Urinary bladder (tissue), 4 donors: Measurements from ENCODE around the gene ATP4A. TPM values are rescaled to one million over a fixed set of nuclear protein-coding genes. Genes with fewer than 3 reads are reported as not detected.

Experiments
- DNase-seq: peaks from one replicate; pipeline ENCODE4 v3.0.0-alpha.2; 2015; ENCODE audit errors: extremely low spot score
- H3K27ac ChIP-seq: one replicate; pipeline ENCODE4 v1.5.1; 2013; ENCODE audit warnings: low read depth, mild to moderate bottlenecking, moderate library complexity
- H3K36me3 ChIP-seq: one replicate; pipeline ENCODE4 v1.6.1; 2013; ENCODE audit warnings: mild to moderate bottlenecking, moderate library complexity; ENCODE audit not compliant: insufficient read depth
- H3K4me1 ChIP-seq: one replicate; pipeline ENCODE4 v1.6.1; 2013; ENCODE audit warnings: mild to moderate bottlenecking, moderate library complexity; ENCODE audit not compliant: insufficient read depth
- H3K4me3 ChIP-seq: one replicate; pipeline ENCODE4 v1.5.1; 2013; ENCODE audit warnings: low read depth, low read length
- WGBS: extraction: QIAGEN DNeasy Blood & Tissue Kit; methylation state at CpG from one replicate; pipeline ENCODE4 v1.1.7; 2013; 5-methylcytosine and 5-hydroxymethylcytosine counted together
- polyA plus RNA-seq: library from polyadenylated mRNA; stranded (reverse); fragments of 200-250 nt; gene quantifications from one replicate; pipeline ENCODE4 v1.2.3, GENCODE V29; 2013
- total RNA-seq: library from RNA; depleted of rRNA; stranded (reverse); fragments of >200 nt; gene quantifications from one replicate; pipeline ENCODE4 v1.2.3, GENCODE V29; 2014
- donor health status: healthy with polysubstance abuse.
- donor health status: healthy.

Gene ATP4A
- total and polyA plus RNA-seq, 2 donors: not detected

- DNase-seq: no peak
- WGBS: 43% methylated on average over 1 of the region's 1 CpG
- Histone ChIP-seq H3K36me3 (no peaks in the 10 kb centered on the region), H3K4me1 (no peaks in the 10 kb centered on the region), H3K27ac (no peak overlapping the region), H3K4me3 (no peak overlapping the region)
Observed at GRCh38 chr19:35587321-35587720, 23.9 kb upstream of the ATP4A start.

DNA sequence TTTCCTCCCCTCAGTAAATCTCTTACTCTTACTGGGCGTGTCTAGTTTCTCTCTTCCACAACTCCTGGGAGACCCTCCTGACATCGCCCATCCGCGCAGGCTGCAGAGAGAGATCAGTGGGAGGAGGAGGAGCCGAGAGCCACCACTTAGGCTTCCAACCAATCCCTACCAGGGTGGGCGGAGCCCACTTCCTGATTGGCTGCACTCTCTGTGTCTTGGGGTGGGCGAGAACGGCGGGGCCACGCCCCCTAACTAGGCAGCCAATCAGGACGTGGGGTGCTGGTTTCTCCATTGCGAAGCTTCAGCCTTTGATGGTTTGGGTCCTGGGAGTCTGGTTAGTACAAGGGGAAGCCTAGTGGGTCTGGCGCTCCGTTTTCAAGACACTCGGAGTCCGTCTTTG, 22.4 kb upstream of the ATP4A start, which contains the start of gene PMIS2:
PMIS2 (plus strand) TSS at position 326 of the 400 bp plus-strand sequence. CDS start 87 bp downstream, outside the sequence.
- Histone ChIP-seq H3K4me1 (no peaks in the 10 kb centered on the region), H3K36me3 (no peaks in the 10 kb centered on the region), H3K4me3 (no peak within 1 kb of the TSS), H3K27ac (no peak within 1 kb of the TSS)
- no peak for DNase-seq
- WGBS: 52% methylated on average over 16 of the region's 16 CpGs

- 80% methylated on average over 1 of the region's 1 CpG for WGBS
- Histone ChIP-seq H3K27ac (no peak overlapping the region), H3K4me3 (no peak overlapping the region), H3K36me3 (no peaks in the 10 kb centered on the region), H3K4me1 (no peaks in the 10 kb centered on the region)
- no peak for DNase-seq
Observed at GRCh38 chr19:35582760-35583159, 19.3 kb upstream of the ATP4A start.

DNA sequence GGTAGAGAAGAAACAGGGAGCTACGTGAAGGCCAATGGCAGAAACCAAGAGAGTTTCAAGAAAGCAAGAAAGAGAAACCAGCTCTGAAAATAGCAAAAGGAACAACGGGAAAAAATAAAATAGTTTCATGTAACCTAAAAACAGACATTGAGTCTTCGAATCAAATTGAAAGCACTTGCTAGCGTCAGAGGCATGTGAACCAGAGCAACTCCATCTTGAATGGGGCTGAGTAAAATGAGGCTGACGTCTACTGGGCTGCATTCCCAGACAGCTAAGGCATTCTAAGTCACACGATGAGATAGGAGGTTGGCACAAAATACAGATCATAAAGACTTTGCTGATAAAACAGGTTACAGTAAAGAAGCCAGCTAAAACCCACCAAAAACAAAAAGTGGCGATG, 15.2 kb upstream of the ATP4A start:
- H3K27ac ChIP-seq: no peak overlapping the region
- no peak overlapping the region for H3K4me3 ChIP-seq
- 49% methylated on average over 7 of the region's 7 CpGs for WGBS
- DNase-seq: no peak
- no peaks in the 10 kb centered on the region for H3K36me3 ChIP-seq
- H3K4me1 ChIP-seq: no peaks in the 10 kb centered on the region

- no peaks in the 10 kb centered on the region for H3K4me1 ChIP-seq
- H3K36me3 ChIP-seq: no peaks in the 10 kb centered on the region
- no peak for DNase-seq
- H3K4me3 ChIP-seq: no peak overlapping the region
- H3K27ac ChIP-seq: no peak overlapping the region
- WGBS: 87% methylated on average over 1 of the region's 1 CpG
Observed at GRCh38 chr19:35577918-35578317, 14.5 kb upstream of the ATP4A start.

DNA sequence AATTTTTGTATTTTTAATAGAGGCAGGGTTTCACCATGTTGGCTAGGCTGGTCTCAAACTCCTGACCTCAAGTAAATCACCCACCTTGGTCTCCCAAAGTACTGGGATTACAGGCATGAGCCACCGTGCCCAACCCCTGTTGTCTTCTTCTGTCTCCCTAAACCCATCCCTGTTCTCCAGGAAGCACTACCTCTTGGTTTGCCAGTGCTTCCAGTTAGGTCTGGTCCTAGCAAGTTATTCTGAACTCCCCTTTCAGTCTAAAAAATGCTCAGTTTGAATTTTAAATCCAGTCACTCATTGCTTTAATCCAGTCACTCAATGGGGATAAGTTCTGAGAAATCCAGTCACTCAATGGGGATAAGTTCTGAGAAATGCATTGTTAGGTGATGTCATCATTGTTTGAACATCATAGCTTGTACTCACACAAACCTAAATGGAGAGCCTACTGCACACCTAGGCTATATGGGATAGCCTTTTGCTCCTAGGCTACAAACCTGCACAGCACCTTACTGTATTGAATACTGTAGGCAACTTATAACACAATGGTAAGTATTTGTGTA, 8.0 kb upstream of the ATP4A start:
- DNase-seq: no peak
- H3K27ac ChIP-seq: no peak overlapping the region
- H3K4me3 ChIP-seq: no peak overlapping the region
- H3K36me3 ChIP-seq: no peaks in the 10 kb centered on the region
- no peaks in the 10 kb centered on the region for H3K4me1 ChIP-seq
- WGBS: 91% methylated on average over 1 of the region's 1 CpG

DNA sequence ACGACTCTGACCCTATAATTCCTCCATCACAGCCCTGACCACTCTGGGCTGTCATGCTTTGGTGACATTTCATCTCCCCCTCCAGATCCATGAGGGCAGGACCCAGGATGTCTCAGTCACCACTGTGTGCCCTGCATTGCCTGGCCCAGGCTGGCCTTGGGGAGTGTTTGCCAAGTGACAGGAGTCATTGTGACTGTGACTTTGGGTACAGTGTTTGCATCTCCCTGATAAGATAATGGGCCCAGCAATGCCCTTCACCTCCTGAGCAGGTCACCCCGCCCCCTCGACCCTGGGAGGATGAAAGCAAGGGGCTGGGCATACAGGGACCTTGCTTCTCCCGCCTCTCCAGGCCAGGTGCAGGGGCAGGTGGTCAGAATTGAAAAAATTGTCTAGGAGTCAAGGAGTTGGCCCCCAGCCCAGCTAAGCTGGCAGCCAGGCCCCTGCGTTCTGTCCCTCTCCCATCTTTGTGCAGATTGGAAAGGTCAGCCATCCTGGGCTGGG, 5.9 kb upstream of the ATP4A start:
- 57% methylated on average over 5 of the region's 5 CpGs for WGBS
- DNase-seq: no peak

DNA sequence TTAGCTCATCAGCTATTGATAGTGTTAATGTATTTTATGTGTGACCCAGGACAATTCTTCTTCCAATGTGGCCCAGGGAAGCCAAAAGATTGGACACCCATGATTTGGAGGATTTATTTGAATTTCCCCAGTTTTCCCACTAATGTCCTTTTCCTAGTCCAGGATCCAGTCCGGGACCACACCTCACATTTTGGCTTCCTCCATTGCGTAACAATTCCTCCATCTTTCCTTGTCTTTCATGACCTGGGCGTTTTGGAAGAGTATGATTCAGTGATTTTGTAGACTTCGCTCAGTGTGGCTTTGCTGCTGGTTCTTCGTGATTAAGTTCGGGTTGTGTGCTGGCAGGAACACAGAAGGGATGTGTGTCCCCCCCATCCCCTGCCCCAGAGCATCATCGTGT, 3.3 kb upstream of the ATP4A start:
- no peak for DNase-seq
- Histone ChIP-seq H3K36me3 (no peaks in the 10 kb centered on the region), H3K4me3 (no peak overlapping the region), H3K27ac (no peak overlapping the region), H3K4me1 (no peaks in the 10 kb centered on the region)
- 73% methylated on average over 7 of the region's 7 CpGs for WGBS

More for the DNA sequence above, 5.9 kb upstream of the ATP4A start:
- H3K4me3 ChIP-seq: no peak overlapping the region
- no peaks in the 10 kb centered on the region for H3K4me1 ChIP-seq
- no peaks in the 10 kb centered on the region for H3K36me3 ChIP-seq
- no peak overlapping the region for H3K27ac ChIP-seq

- H3K36me3 ChIP-seq: no peaks in the 10 kb centered on the region
- no peak overlapping the region for H3K27ac ChIP-seq
- no peak for DNase-seq
- no peaks in the 10 kb centered on the region for H3K4me1 ChIP-seq
- WGBS: 79% methylated on average over 12 of the region's 12 CpGs
- no peak overlapping the region for H3K4me3 ChIP-seq
Observed at GRCh38 chr19:35565016-35565856, 1.8 kb upstream of the ATP4A start.

GRCh38 chr19:35562776-35563175, 682 bp downstream of the ATP4A start:
- H3K27ac ChIP-seq: no peak overlapping the region
- no peaks in the 10 kb centered on the region for H3K4me1 ChIP-seq
- 51% methylated on average over 2 of the region's 2 CpGs for WGBS
- no peak for DNase-seq
- H3K36me3 ChIP-seq: no peaks in the 10 kb centered on the region
- no peak overlapping the region for H3K4me3 ChIP-seq

DNA sequence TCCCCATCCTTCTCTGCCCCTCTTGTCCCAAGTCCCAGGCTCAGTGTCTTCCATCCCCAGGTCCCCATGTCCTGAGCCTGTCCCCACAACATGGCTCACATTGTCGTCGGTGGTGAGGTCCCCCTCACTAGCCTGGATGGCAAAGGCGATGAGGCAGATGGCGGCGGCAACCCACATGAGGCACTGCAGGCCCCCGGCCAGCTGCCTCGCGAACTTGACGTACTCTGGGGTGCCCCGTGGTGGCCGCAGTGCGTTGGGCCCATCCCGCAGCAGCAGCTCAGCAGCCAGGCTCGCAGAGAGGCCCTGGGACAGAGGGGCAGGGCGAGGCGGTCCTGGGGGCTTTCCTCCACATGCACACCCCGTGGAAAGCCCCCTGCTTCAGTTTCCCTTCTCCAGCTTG, 1.1 kb downstream of the ATP4A start:
- no peak overlapping the region for H3K4me3 ChIP-seq
- H3K27ac ChIP-seq: no peak overlapping the region
- H3K36me3 ChIP-seq: no peaks in the 10 kb centered on the region
- no peak for DNase-seq
- no peaks in the 10 kb centered on the region for H3K4me1 ChIP-seq
- 50% methylated on average over 17 of the region's 17 CpGs for WGBS

GRCh38 chr19:35561436-35561835, 2.0 kb downstream of the ATP4A start:
- no peak for DNase-seq
- Histone ChIP-seq H3K4me3 (no peak overlapping the region), H3K27ac (no peak overlapping the region), H3K4me1 (no peaks in the 10 kb centered on the region), H3K36me3 (no peaks in the 10 kb centered on the region)
- WGBS: 79% methylated on average over 6 of the region's 6 CpGs

DNA sequence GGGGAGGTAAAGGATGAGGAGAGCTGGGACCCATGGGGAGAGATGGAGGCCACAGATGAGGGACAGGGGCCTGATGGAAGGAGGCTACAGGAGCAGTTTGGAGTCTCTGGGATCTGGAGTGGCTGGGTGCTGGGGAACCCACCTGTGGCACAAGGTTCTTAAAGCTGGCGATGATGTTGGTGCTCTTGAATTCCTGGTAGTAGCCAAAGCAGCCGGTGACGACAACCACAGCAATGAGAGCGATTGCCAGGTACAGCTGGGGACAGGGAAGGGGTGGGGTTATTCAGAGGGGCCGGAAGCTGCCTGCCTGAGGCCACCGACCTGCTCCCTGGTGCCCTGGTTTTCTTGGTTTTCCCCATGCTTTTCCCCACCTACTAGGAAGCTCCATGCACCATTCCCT, 2.8 kb downstream of the ATP4A start:
- DNase-seq: no peak
- Histone ChIP-seq H3K4me3 (no peak overlapping the region), H3K27ac (no peak overlapping the region), H3K4me1 (no peaks in the 10 kb centered on the region), H3K36me3 (no peaks in the 10 kb centered on the region)
- 51% methylated on average over 6 of the region's 6 CpGs for WGBS

DNA sequence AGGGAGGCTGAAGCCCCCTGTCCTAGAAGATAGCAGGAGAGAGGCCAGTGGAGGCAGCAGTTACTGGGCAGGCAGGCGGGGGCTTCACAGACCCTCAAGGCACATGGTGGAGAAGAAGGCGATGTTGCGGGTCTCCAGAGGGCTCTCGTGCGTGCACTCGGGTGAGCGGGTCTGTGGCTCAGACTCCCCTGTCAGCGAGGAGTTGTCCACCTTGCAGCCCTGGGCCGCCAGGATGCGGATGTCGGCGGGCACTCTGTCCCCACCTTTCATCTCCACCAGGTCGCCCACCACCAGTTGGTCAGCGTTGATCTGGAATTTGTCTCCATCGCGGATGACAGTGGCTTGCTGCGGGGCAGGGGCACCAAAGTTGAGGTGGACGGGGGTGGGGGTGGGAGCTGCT, 3.2 kb downstream of the ATP4A start:
- no peaks in the 10 kb centered on the region for H3K36me3 ChIP-seq
- no peak for DNase-seq
- H3K27ac ChIP-seq: no peak overlapping the region
- 90% methylated on average over 18 of the region's 18 CpGs for WGBS
- no peaks in the 10 kb centered on the region for H3K4me1 ChIP-seq
- no peak overlapping the region for H3K4me3 ChIP-seq
